ENCODE measurements around the gene UNC45B. TPM values are rescaled to one million over a fixed set of nuclear protein-coding genes. Genes with fewer than 3 reads are reported as not detected.
"Not testable (repeated sequence)": the region's sequence is repeated elsewhere in the genome, so short reads cannot be mapped to it uniquely, and the experiment has no call there.

The UNC45B gene
- total and polyA plus RNA-seq, 2 experiments from 2014 or later: not detected

- TF ChIP-seq EZH2 (IDR thresholded peaks at IDR 0.05; ENCODE audit: insufficient read depth, poor library complexity, severe bottlenecking) (no peak), EZH2phosphoT487 (IDR thresholded peaks at IDR 0.05; ENCODE audit: insufficient read depth, low read depth) (no peak)
- H3K27me3 ChIP-seq (replicated peaks; ENCODE audit: insufficient read depth): no peaks in the 10 kb centered on the region
- H3K36me3 ChIP-seq (ENCODE audit: low read depth): peaks cover 3% of the 10 kb centered on the region; the same call in 1 of the 2 replicates
- in situ Hi-C loops (cut with MboI): loop anchor here (25.0 kb wide), 2 partner anchors 566 to 691 kb away; no protein-coding TSS in a partner anchor
- H3K27ac ChIP-seq: no peak overlapping the region
- WGBS, 2 experiments (ENCODE audit: low coverage in 1 of 2, low lambda C conversion rate in 2 of 2, missing lambda C conversion rate in 2 of 2): 96% methylated on average over 5 of the region's 5 CpGs
- H2AFZ ChIP-seq: no peak overlapping the region
- H3F3A ChIP-seq (ENCODE audit: insufficient read depth): no peaks in the 10 kb centered on the region
- no peaks in the 10 kb centered on the region for H4K20me1 ChIP-seq (ENCODE audit: insufficient read depth)
- no peak overlapping the region for H3K4me3 ChIP-seq
- no peaks in the 10 kb centered on the region for H3K4me1 ChIP-seq (ENCODE audit: insufficient read depth)
- no peaks in the 10 kb centered on the region for H3K9me3 ChIP-seq (ENCODE audit: low read depth)
- DNase-seq: no peak
- no peaks in the 10 kb centered on the region for H3K9me2 ChIP-seq (ENCODE audit: insufficient read depth)
- no peak overlapping the region for H3K9ac ChIP-seq
- H3K79me2 ChIP-seq (ENCODE audit: insufficient read depth): no peaks in the 10 kb centered on the region
- no peak overlapping the region for H3K4me2 ChIP-seq (ENCODE audit: unreplicated experiment)
Measured at GRCh38 chr17:35103271-35103670, 44.3 kb upstream of the UNC45B start.

- TF ChIP-seq EZH2 (IDR thresholded peaks at IDR 0.05; ENCODE audit: insufficient read depth, poor library complexity, severe bottlenecking) (no peak), EZH2phosphoT487 (IDR thresholded peaks at IDR 0.05; ENCODE audit: insufficient read depth, low read depth) (no peak)
- Histone ChIP-seq H4K20me1 (ENCODE audit: insufficient read depth) (no peaks in the 10 kb centered on the region), H2AFZ (no peak overlapping the region), H3K4me1 (ENCODE audit: insufficient read depth) (no peaks in the 10 kb centered on the region), H3K79me2 (ENCODE audit: insufficient read depth) (no peaks in the 10 kb centered on the region), H3K4me3 (no peak overlapping the region), H3K36me3 (ENCODE audit: low read depth) (peaks cover 3% of the 10 kb centered on the region; the same call in 1 of the 2 replicates), H3K9me2 (ENCODE audit: insufficient read depth) (no peaks in the 10 kb centered on the region), H3K27me3 (replicated peaks; ENCODE audit: insufficient read depth) (no peaks in the 10 kb centered on the region), H3K9ac (no peak overlapping the region), H3F3A (ENCODE audit: insufficient read depth) (no peaks in the 10 kb centered on the region), H3K27ac (no peak overlapping the region), H3K4me2 (ENCODE audit: unreplicated experiment) (no peak overlapping the region), H3K9me3 (ENCODE audit: low read depth) (no peaks in the 10 kb centered on the region)
- in situ Hi-C loops (cut with MboI): loop anchor here (25.0 kb wide), 2 partner anchors 568 to 693 kb away; no protein-coding TSS in a partner anchor
- no peak for DNase-seq
- WGBS, 2 experiments (ENCODE audit: low coverage in 1 of 2, low lambda C conversion rate in 2 of 2, missing lambda C conversion rate in 2 of 2): 97 to 98% methylated on average over 5 of the region's 5 CpGs
Measured at GRCh38 chr17:35104844-35105450, 42.7 kb upstream of the UNC45B start.

DNA sequence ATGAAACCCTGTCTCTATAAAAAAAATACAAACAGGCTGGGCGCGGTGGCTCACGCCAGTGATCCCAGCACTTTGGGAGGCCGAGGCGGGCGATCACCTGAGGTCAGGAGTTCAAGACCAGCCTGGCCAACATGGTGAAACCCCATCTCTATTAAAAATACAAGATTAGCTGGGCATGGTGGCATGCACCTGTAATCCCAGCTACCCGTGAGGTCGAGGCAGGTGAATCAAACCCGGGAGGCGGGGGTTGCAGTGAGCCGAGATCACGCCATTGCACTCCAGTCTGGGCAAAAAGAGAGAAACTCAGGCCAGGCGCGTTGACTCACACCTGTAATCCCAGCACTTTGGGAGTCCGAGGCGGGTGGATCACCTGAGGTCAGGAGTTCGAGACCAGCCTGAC lies 36.8 kb upstream of the UNC45B start:
- not testable (repeated sequence) for H3K9me2 ChIP-seq (ENCODE audit: insufficient read depth); H3K9ac ChIP-seq; H3K4me1 ChIP-seq (ENCODE audit: insufficient read depth); H2AFZ ChIP-seq; H3F3A ChIP-seq (ENCODE audit: insufficient read depth); H3K4me3 ChIP-seq; H3K4me2 ChIP-seq (ENCODE audit: unreplicated experiment); H3K27ac ChIP-seq; H3K27me3 ChIP-seq (replicated peaks; ENCODE audit: insufficient read depth); H3K9me3 ChIP-seq (ENCODE audit: low read depth); H4K20me1 ChIP-seq (ENCODE audit: insufficient read depth); H3K36me3 ChIP-seq (ENCODE audit: low read depth); DNase-seq
- in situ Hi-C loops (cut with MboI): loop anchor here (5.0 to 25.0 kb wide), 3 partner anchors 98 to 698 kb away; no protein-coding TSS in a partner anchor
- H3K79me2 ChIP-seq (ENCODE audit: insufficient read depth): peaks cover 20% of the 10 kb centered on the region
- 96 to 99% methylated on average over 17 of the region's 17 CpGs for WGBS, 2 experiments (ENCODE audit: low coverage in 1 of 2, low lambda C conversion rate in 2 of 2, missing lambda C conversion rate in 2 of 2)

- 77 to 85% methylated on average over 12 of the region's 12 CpGs for WGBS, 2 experiments (ENCODE audit: low coverage in 1 of 2, low lambda C conversion rate in 2 of 2, missing lambda C conversion rate in 2 of 2)
- no peak for DNase-seq
- no peaks in the 10 kb centered on the region for H3K27me3 ChIP-seq (replicated peaks; ENCODE audit: insufficient read depth)
- H3K4me3 ChIP-seq: no peak overlapping the region
- no peaks in the 10 kb centered on the region for H3K9me2 ChIP-seq (ENCODE audit: insufficient read depth)
- H4K20me1 ChIP-seq (ENCODE audit: insufficient read depth): no peaks in the 10 kb centered on the region
- 0 out of 2 replicates have a peak, but pooled peaks cover 3% of the 10 kb centered on the region for H3F3A ChIP-seq (ENCODE audit: insufficient read depth)
- H3K79me2 ChIP-seq (ENCODE audit: insufficient read depth): peaks cover 24% of the 10 kb centered on the region
- H3K9ac ChIP-seq: no peak overlapping the region
- no peaks in the 10 kb centered on the region for H3K9me3 ChIP-seq (ENCODE audit: low read depth)
- in situ Hi-C loops (cut with MboI): loop anchor here (25.0 kb wide), 2 partner anchors 580 to 705 kb away; no protein-coding TSS in a partner anchor
- H3K4me2 ChIP-seq (ENCODE audit: unreplicated experiment): no peak overlapping the region
- no peak for TF ChIP-seq EZH2phosphoT487 (IDR thresholded peaks at IDR 0.05; ENCODE audit: insufficient read depth, low read depth)
- no peak for TF ChIP-seq EZH2 (IDR thresholded peaks at IDR 0.05; ENCODE audit: insufficient read depth, poor library complexity, severe bottlenecking)
- H3K36me3 ChIP-seq (ENCODE audit: low read depth): no peaks in the 10 kb centered on the region
- peaks cover 8% of the 10 kb centered on the region for H3K4me1 ChIP-seq (ENCODE audit: insufficient read depth)
- H2AFZ ChIP-seq: no peak overlapping the region
- H3K27ac ChIP-seq: no peak overlapping the region
Measured at GRCh38 chr17:35116845-35117244, 30.8 kb upstream of the UNC45B start.

All from GM23248 (cell line).